BLaER1 (cell line): ENCODE measurements around the gene TMEM229B.

Experiments used
- H3K27ac ChIP-seq: shearing (Covaris generic); formaldehyde crosslinking; 2 replicates; pipeline ENCODE4 v1.8.1; 2022
- H3K27me3 ChIP-seq: shearing (Covaris generic); formaldehyde crosslinking; 2 replicates; pipeline ENCODE4 v1.8.1; 2022
- H3K36me3 ChIP-seq: shearing (Covaris generic); formaldehyde crosslinking; 2 replicates; pipeline ENCODE4 v1.8.1; 2022
- H3K4me1 ChIP-seq: shearing (Covaris generic); formaldehyde crosslinking; 2 replicates; pipeline ENCODE4 v1.8.1; 2022
- H3K4me2 ChIP-seq: shearing (Covaris generic); formaldehyde crosslinking; 2 replicates; pipeline ENCODE4 v1.8.1; 2022
- H3K4me3 ChIP-seq: shearing (Covaris generic); formaldehyde crosslinking; 2 replicates; pipeline ENCODE4 v1.8.1; 2022
- H3K9ac ChIP-seq: shearing (Covaris generic); formaldehyde crosslinking; 2 replicates; pipeline ENCODE4 v1.8.1; 2022
- H3K9me3 ChIP-seq: shearing (Covaris generic); formaldehyde crosslinking; 2 replicates; pipeline ENCODE4 v1.8.1; 2022
- H4K20me1 ChIP-seq: shearing (Covaris generic); formaldehyde crosslinking; 2 replicates; pipeline ENCODE4 v1.8.1; 2022
- Cebpa-rat ChIP-seq: shearing (Covaris generic); IDR thresholded peaks from 2 replicates; pipeline ENCODE4 v1.8.1; 2022

TMEM229B gene

DNA sequence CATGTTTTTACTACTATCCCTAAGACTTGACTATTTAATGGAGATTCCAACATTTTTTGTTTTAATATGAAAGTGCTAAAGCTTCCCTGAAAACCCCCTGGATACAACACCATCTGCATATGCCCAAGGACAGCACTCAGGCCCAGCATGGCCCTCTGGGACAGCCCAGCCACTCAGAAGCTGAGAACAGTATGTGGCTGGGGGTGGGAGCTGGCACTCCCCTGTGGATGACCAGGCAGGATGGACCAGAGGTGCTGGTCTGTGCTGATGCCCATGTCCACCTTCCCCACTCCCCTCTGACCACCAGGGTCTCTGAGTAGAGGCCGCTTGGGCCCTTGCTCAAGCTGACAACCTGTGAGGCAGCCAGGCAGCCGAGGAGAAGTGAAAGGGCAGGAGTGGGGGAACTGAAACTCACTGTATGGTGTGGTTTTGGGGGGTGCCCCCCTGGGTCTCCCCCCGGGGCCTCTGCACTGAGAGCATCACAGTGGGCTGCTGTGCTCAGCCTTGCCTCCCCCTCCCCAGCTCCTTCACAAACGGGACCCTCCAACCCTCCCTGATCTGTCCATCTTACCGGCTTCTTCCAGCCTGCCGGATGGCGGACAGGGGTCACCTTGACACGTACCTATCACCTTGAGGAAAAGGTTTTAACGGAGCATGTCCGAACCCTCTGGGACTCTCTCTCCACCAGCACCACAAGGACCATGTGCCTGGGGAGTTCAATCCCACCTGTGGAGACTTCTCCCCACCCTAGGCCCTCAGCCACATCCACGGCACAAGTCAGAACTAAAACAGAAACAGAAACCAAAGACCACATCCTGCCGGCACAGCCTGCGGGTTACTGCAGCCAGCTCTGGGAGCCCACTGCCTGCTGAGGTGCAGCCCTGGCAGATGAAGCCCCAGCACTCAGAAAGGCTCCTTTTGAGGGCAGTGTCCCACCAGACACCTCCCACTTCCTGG lies at the start of gene TMEM229B:
TSS of gene TMEM229B (minus strand) at position 785 of the 957 bp plus-strand sequence. CDS start 14,798 bp downstream, outside the sequence.
- Histone ChIP-seq H3K4me2 (peak within 1 kb of the TSS; percentile 88), H4K20me1 (no peaks in the 10 kb centered on the region), H3K27ac (peak within 1 kb of the TSS; percentile 76), H3K9me3 (peaks cover 21% of the 10 kb centered on the region), H3K4me1 (peaks cover 72% of the 10 kb centered on the region), H3K4me3 (peak within 1 kb of the TSS; percentile 56), H3K27me3 (no peaks in the 10 kb centered on the region), H3K9ac (peak within 1 kb of the TSS; percentile 51; the same call in 1 of the 2 replicates), H3K36me3 (0 out of 2 replicates have a peak, but pooled peaks cover 1% of the 10 kb centered on the region)
- no peak for TF ChIP-seq Cebpa-rat

GRCh38 chr14:67537736-67538135 lies 49.2 kb upstream of the TMEM229B start:
- Histone ChIP-seq H3K4me2 (no peak overlapping the region), H3K27ac (no peak overlapping the region), H3K9me3 (no peaks in the 10 kb centered on the region), H3K4me1 (no peaks in the 10 kb centered on the region), H3K27me3 (peaks cover 28% of the 10 kb centered on the region), H4K20me1 (no peaks in the 10 kb centered on the region), H3K4me3 (no peak overlapping the region), H3K36me3 (no peaks in the 10 kb centered on the region), H3K9ac (no peak overlapping the region)
- no peak for TF ChIP-seq Cebpa-rat

- H3K36me3 ChIP-seq: no peaks in the 10 kb centered on the region
- H3K27ac ChIP-seq: no peak overlapping the region
- H3K27me3 ChIP-seq: peaks cover 30% of the 10 kb centered on the region
- no peaks in the 10 kb centered on the region for H3K4me1 ChIP-seq
- no peak overlapping the region for H3K4me2 ChIP-seq
- no peaks in the 10 kb centered on the region for H4K20me1 ChIP-seq
- no peak for TF ChIP-seq Cebpa-rat
- no peak overlapping the region for H3K4me3 ChIP-seq
- H3K9ac ChIP-seq: no peak overlapping the region
- H3K9me3 ChIP-seq: no peaks in the 10 kb centered on the region
Observed at GRCh38 chr14:67536087-67536486, 47.6 kb upstream of the TMEM229B start.

DNA sequence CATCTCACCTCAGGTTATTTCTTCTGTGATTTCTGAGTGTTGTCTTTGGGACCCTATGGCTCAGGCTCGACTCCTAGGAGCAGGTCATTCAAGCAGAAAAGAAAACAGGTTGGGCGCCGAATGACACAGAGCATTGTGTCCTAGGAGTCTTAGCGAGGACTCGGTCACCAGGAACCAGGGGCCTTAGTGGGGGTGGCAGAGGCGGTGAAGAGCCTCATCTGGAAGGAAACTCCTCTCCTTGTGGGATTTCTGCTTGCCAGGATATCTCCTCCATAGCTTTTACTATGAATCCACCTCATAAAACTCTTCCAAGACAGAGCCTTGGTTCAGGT lies 45.2 kb upstream of the TMEM229B start:
- peak overlapping the region; percentile 72 for H3K4me3 ChIP-seq
- H3K4me2 ChIP-seq: peak overlapping the region; percentile 97
- peaks cover 30% of the 10 kb centered on the region for H3K27me3 ChIP-seq

DNA sequence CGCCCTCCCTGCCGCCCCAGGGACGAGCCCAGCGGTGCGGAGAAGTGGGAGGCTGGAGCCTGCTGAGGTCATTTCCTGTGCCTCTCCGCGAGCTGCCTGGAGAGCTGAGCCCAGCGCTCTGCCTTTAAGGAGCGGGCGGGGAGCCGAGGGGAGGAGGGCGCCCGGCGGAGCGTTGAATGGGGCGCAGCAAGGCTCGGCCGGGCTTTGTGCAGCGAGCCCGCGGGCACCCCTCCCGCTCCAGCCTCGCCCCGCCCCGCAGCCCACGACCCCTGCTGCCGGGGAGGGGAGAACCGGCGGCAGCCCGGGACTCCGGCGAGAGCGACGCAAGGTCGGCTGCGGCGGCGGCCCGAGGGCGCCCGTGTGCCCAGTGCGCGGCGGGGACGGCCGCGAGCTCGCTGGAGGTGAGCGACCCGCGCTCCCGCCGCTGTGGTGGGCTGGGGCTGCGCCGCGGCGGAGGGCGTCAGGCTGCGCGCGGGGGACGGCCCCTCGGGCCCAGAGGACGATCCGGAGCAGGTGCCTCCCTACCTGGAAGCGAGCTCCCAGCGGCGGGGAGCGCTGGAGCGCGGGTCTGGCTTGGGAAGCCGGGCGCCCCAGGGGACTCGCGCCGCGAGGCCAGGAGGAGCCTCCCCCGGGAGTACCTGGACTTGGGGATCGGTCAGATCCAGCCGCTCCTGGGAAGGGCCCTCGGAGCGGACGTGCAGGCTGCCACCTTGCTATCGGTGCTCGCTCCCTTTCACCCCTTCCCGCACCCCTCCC lies 44.7 kb upstream of the TMEM229B start, which contains the start of gene PLEKHH1:
TSS of gene PLEKHH1 (plus strand) at position 293 of the 756 bp plus-strand sequence. CDS start 8,578 bp downstream, outside the sequence.
- peak within 1 kb of the TSS; percentile 67 for H3K9ac ChIP-seq
- no peak for TF ChIP-seq Cebpa-rat
- H3K4me3 ChIP-seq: peak within 1 kb of the TSS; percentile 72
- H3K27ac ChIP-seq: 0 out of 2 replicates have a peak within 1 kb of the TSS, but pooled peaks have one; percentile 8
- H3K4me1 ChIP-seq: no peaks in the 10 kb centered on the region
- H3K9me3 ChIP-seq: no peaks in the 10 kb centered on the region
- no peaks in the 10 kb centered on the region for H4K20me1 ChIP-seq
- H3K36me3 ChIP-seq: no peaks in the 10 kb centered on the region
- H3K27me3 ChIP-seq: peaks cover 30% of the 10 kb centered on the region
- H3K4me2 ChIP-seq: peak within 1 kb of the TSS; percentile 97

More for the DNA sequence above, 45.2 kb upstream of the TMEM229B start:
- Histone ChIP-seq H3K36me3 (no peaks in the 10 kb centered on the region), H3K4me1 (no peaks in the 10 kb centered on the region), H3K27ac (no peak overlapping the region), H3K9ac (peak overlapping the region; percentile 67; the same call in 1 of the 2 replicates), H3K9me3 (no peaks in the 10 kb centered on the region), H4K20me1 (no peaks in the 10 kb centered on the region)
- TF ChIP-seq Cebpa-rat: no peak

GRCh38 chr14:67532606-67532997 lies 44.1 kb upstream of the TMEM229B start:
- Histone ChIP-seq H3K9ac (peak overlapping the region; percentile 67), H3K27me3 (peaks cover 30% of the 10 kb centered on the region)

DNA sequence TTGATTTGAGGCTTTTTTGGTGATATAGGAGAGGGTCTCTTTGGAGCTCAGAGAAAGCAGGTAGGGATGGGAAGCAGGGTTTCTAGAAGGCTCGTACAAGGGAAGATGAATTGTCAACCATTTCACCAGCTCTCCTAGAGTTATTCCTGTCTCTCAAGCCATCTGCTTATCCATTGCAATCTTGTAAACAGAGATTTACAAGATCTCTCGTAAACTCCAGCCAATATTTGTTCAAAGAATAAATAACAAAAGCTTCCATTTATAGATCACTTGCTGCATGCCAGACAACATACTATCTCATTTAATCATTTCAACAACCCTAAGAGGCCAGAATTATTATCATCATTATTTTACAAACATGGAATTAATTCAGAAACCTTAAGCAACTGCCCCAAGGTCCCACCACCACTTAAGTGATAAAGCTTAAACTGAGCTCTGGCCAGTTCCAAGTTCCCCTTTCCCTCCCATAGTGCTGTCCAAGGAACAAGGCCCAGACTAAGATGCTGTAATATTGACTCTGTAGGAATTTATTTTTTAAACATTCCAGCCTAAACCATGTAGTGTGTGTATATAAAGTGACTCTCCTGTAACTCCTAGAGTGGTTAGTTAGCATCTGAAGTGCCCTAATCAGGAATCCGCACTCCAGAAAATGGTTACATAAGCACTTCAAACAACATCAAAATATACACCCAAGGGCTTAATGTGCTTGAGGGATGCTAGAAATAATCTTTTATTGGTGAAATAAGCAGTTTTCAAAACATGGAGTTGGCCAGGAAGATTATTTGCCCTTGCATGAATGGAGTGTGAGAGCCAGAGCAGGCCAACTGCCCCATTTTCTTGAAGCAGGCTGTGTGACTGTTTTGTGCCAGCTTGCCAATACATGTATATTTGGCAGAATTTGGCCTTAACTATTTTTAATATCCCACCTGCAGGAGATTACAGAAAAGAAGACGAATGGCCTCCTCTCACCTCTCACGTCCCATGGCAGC lies 41.7 kb upstream of the TMEM229B start:
- H3K27me3 ChIP-seq: peaks cover 30% of the 10 kb centered on the region
- no peak for TF ChIP-seq Cebpa-rat
- no peaks in the 10 kb centered on the region for H3K4me1 ChIP-seq
- H3K27ac ChIP-seq: no peak overlapping the region
- H3K36me3 ChIP-seq: no peaks in the 10 kb centered on the region
- no peaks in the 10 kb centered on the region for H4K20me1 ChIP-seq
- H3K9ac ChIP-seq: no peak overlapping the region
- H3K4me2 ChIP-seq: no peak overlapping the region
- no peak overlapping the region for H3K4me3 ChIP-seq
- H3K9me3 ChIP-seq: no peaks in the 10 kb centered on the region

More at GRCh38 chr14:67532606-67532997, 44.1 kb upstream of the TMEM229B start:
- TF ChIP-seq Cebpa-rat: no peak
- H3K4me3 ChIP-seq: peak overlapping the region; percentile 72
- no peaks in the 10 kb centered on the region for H3K9me3 ChIP-seq
- no peaks in the 10 kb centered on the region for H3K4me1 ChIP-seq
- H3K36me3 ChIP-seq: no peaks in the 10 kb centered on the region
- H4K20me1 ChIP-seq: no peaks in the 10 kb centered on the region
- H3K27ac ChIP-seq: no peak overlapping the region
- H3K4me2 ChIP-seq: peak overlapping the region; percentile 97

- Histone ChIP-seq H4K20me1 (no peaks in the 10 kb centered on the region), H3K4me3 (no peak overlapping the region), H3K9me3 (no peaks in the 10 kb centered on the region), H3K27me3 (peaks cover 16% of the 10 kb centered on the region), H3K27ac (no peak overlapping the region), H3K36me3 (no peaks in the 10 kb centered on the region), H3K4me2 (no peak overlapping the region), H3K9ac (no peak overlapping the region), H3K4me1 (peaks cover 8% of the 10 kb centered on the region)
- no peak for TF ChIP-seq Cebpa-rat
Observed at GRCh38 chr14:67528276-67528675, 39.8 kb upstream of the TMEM229B start.

DNA sequence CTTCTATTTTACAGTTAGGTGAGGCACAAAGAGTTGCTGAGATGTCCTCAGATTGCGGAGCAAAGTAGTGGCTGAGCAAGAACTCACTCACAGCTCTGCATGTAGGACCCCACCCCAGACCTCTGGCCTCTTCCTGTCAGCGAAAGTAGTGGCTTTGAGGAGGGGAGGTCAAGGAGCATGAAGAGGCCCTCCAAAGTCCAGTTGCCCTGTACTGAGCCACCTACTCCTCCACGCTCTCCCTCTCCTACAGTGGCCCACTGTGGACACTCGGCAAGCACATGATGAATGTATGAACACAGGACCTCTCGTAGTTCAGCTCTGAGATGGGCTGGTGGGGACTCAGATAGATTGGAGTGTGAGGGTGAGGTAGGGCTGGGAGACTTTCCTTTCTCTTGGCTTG lies 39.2 kb upstream of the TMEM229B start:
- H3K4me2 ChIP-seq: no peak overlapping the region
- no peak overlapping the region for H3K9ac ChIP-seq
- H4K20me1 ChIP-seq: no peaks in the 10 kb centered on the region
- H3K9me3 ChIP-seq: no peaks in the 10 kb centered on the region
- TF ChIP-seq Cebpa-rat: no peak
- no peaks in the 10 kb centered on the region for H3K36me3 ChIP-seq
- no peak overlapping the region for H3K4me3 ChIP-seq
- no peak overlapping the region for H3K27ac ChIP-seq
- H3K4me1 ChIP-seq: peaks cover 8% of the 10 kb centered on the region
- H3K27me3 ChIP-seq: peaks cover 11% of the 10 kb centered on the region
